HL-60/S4 treated with phorbol 12-myristate 13-acetate at 8.2 ng/mL for 4 days and 3 days (cell line): ENCODE measurements around the gene ELP4.

Source experiments
- in situ Hi-C: fragments of 300-500 bp; cut with MboI; formaldehyde crosslinking; loops from 2 replicates; pipeline ENCODE4 v1.15.0; 2022; ENCODE audit warnings: low sequenced_read_pairs

The ELP4 gene

GRCh38 chr11:31821235-31821764 is 311.7 kb downstream of the ELP4 start:
- in situ Hi-C loops, result no loop called here

GRCh38 chr11:31821766-31822165 is 312.2 kb downstream of the ELP4 start:
- in situ Hi-C loops, result no loop called here

- in situ Hi-C loops, result no loop called here
Measured at GRCh38 chr11:31822175-31822926, 312.8 kb downstream of the ELP4 start.

GRCh38 chr11:31822927-31823643 is 313.5 kb downstream of the ELP4 start:
- in situ Hi-C loops, result no loop called here

- in situ Hi-C loops, result no loop called here
Measured at GRCh38 chr11:31823644-31824331, 314.2 kb downstream of the ELP4 start.

DNA sequence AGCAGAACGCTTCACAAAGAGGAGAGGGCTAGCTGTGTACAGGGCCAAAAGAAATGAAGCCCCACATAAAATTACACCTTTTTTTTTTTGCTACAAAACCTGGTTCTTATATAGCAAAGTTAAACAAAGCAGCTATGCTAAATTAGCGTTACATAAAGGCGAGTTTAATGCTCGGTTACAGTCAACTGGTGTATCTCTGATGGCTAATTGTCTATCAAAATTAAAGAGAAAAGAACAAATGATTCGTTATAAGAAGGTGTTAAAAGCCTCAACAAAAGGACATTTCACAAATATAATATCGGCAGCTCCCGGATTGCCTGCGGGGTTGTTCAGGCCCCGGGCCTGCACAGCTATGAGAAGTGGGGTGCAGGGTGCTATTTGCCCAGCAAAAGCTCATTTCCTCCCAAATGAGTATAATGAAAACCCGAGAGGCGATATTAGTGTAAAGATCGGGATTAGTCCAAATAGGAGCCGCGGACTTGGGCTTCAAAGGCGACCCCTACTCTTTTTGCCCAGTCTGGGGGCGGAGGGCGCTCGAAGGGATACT is 314.8 kb downstream of the ELP4 start:
- in situ Hi-C loops, result no loop called here

- in situ Hi-C loops, result no loop called here
Measured at GRCh38 chr11:31824879-31825837, 315.6 kb downstream of the ELP4 start.

DNA sequence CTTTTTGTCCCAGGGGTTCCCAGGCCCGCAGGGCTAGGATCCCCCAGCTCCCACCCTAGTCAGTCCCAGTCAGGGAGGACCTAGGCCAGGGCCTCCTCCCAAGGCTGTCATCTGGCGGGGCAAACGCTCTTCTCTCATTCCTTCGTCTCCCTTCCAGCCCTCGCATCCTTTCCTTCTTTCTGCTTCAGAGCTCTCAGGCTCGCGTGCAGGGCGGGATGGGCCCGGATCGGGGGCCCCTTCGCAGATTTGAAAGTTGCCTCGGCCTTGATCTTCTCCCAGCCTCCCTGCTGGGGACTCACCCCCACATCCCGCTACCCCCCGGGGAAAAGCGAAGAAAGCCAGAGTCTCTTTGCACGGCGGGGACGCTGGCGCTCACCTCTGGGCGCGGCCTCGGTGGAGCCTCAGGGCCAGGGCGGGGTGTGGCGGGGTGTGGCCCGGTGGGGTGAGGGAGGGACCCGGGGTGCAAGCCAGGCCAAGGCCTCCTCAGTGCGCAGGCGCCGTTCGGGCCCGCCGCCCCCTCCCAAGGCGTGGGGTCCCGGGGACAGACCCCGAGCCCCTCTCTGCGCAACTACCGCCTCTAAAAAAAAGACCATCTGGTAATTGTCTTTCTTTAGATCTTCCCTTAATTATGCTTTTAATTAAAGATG is 316.4 kb downstream of the ELP4 start:
- in situ Hi-C loops, result no loop called here

GRCh38 chr11:31826536-31827438 is 317.2 kb downstream of the ELP4 start:
- in situ Hi-C loops, result no loop called here

DNA sequence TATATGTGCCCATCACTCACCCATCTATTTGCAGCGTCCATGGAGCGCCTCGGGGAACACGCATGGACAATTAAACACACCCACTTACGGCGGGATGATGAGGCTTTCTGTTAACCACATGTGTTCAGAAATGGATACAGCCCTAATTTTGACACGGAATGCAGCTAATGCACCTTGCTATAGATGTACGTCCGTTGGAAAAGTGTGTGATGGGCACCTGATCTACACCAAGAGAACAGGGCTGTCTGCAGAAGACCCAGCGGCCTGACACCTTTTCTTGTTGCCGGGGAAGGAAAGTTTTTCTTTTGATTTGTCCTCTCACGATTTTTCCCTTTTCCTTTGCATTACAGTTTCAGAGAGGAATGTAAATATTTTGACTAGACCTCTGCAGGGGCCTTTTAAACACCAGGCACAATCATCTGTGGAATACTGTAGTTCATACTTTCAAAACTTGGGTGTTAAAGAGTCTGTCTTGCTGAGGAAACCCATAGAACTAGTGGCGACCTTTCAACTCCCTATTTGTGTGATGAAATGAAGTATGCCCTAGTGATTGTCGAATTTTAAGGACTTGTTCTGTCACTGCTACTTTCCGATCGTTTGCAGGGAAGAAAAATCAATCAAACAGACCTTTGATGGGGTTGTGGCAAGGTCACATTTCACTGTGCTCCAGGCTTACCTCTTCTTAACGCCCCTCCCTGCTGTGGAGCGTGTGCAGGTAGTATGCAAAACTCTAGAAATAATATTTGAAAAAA is 318.1 kb downstream of the ELP4 start:
- in situ Hi-C loops, result no loop called here

DNA sequence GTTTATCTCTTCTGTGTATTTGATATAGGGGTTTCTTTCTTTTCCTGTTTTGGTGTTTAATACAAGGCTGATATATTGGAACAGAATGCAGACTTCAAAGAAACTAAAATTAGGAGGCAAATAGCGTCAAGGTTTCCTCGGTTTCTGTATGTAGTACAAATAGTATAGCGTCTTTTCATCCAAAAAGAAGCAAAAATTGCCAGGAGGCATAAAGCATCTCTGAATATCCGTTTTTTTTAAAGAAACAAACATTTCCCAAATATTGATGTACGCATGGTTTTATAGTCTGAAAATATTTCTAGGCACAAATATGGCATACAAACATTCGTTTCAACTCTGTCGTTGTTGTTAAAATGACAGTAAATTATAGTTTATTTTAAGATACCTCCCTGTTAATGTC is 318.6 kb downstream of the ELP4 start:
- in situ Hi-C loops, result no loop called here

DNA sequence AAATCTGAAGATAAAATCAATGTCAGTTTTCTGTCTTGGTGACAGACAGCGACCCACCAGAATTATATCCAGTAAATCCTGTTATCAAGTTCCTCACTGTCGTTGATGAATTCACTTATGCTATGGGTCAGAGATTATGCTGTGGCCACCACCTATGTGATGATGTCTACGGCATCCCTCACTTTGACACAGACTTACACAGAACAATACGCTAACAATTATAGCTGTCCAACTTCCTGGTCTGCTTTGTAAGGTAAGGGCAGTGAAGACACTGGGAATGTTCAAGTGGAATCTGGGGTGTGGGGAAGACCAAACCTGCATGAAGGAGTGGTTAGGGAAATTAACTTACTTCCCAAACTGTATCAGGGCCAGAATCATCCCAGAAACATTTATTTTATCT is 320.8 kb downstream of the ELP4 start:
- in situ Hi-C loops, result no loop called here

DNA sequence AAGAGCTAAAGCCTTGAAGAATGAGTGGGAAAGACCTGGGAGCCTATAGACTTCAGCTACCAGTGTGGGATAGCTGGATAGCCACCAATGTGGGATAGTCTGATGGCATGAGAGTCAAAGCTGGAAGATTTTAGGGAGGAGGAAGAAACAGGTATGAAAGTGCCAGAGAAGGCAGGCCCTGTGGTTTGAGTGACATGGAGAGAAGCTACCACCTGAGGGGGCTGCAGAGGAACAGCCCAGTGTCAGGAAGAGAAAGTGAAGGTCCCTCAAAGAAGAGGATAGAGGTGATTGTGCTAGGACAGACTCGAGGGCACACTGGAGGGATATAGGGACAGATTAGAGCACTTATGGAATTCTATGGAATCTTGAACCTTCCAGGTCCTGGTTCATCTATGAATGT is 324.7 kb downstream of the ELP4 start:
- in situ Hi-C loops, result no loop called here
